AG04449 (cell line): Measurements from ENCODE around the gene SETD1B.
"Not testable (repeated sequence)": the region's sequence is repeated elsewhere in the genome, so short reads cannot be mapped to it uniquely, and the experiment has no call there.

Source experiments
- CTCF ChIA-PET: fragments of 350-600 bp; formaldehyde crosslinking; extraction: SDS; loops from one replicate; lab custom pipeline; 2021; ENCODE audit warnings: antibody characterized with exemption; lab: Yijun Ruan, JAX
- POLR2A ChIA-PET: fragments of 400-600, 350-600 bp; formaldehyde crosslinking; extraction: SDS; loops from one replicate; lab custom pipeline; 2020; ENCODE audit warnings: antibody characterized with exemption, inconsistent platforms; lab: Yijun Ruan, JAX
- DNase-seq: peaks from one replicate; pipeline ENCODE4 v3.0.0-alpha.2; 2010; ENCODE audit warnings: low read depth, low spot score
- H3K4me3 ChIP-seq: 2 replicates; pipeline ENCODE4 v1.5.1; 2011; ENCODE audit warnings: low read depth, mild to moderate bottlenecking, control low read depth, low read length
- TF ChIP-seq, protein P1 (sequence below): IDR thresholded peaks from one replicate; pipeline ENCODE4 v1.5.1; 2011; ENCODE audit warnings: mild to moderate bottlenecking, moderate library complexity, low read length, control low read depth, inconsistent platforms; ENCODE audit not compliant: insufficient read depth; ENCODE audit errors: missing control alignments

Gene SETD1B

DNA sequence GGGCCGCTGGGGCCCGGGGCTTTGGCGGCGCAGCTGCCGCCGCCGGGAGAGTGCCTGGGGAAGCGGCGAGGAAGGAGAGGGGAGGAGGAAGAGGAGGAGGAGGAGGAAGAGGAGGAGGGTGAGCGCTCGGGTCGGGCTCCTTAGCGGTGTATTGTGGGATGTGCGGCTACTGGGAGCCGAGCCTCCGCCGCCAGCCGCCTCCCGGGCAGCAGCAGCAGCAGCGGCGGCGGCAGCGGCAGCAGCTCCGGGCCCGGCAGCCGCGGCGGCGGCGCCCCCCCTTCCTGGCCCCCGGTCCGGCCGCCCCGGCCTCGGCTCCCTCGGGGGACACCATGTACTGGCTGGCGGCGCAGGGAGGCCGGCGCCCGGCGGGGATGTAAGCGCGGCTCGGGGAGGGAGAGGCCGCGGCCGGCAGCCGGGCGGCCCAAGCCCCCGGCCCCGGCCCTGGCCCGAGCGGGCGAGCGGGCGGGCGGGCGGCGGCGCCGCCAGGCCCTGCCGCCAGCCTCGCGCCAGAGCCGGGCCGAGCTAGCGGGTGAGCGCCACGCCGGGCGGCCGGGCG, at the start of gene SETD1B:
TSS of gene SETD1B (plus strand) at position 149 of the 556 bp plus-strand sequence. CDS start 729 bp downstream, outside the sequence.
- TF ChIP-seq, protein P1, sequence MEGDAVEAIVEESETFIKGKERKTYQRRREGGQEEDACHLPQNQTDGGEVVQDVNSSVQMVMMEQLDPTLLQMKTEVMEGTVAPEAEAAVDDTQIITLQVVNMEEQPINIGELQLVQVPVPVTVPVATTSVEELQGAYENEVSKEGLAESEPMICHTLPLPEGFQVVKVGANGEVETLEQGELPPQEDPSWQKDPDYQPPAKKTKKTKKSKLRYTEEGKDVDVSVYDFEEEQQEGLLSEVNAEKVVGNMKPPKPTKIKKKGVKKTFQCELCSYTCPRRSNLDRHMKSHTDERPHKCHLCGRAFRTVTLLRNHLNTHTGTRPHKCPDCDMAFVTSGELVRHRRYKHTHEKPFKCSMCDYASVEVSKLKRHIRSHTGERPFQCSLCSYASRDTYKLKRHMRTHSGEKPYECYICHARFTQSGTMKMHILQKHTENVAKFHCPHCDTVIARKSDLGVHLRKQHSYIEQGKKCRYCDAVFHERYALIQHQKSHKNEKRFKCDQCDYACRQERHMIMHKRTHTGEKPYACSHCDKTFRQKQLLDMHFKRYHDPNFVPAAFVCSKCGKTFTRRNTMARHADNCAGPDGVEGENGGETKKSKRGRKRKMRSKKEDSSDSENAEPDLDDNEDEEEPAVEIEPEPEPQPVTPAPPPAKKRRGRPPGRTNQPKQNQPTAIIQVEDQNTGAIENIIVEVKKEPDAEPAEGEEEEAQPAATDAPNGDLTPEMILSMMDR = no peak
- POLR2A ChIA-PET = interaction anchor here (0.6 to 3.0 kb wide), 3 partner anchors 10 to 274 kb away, joined by 3 to 17 read pairs (median 3); partner anchors contain the start of gene RHOF
- no peak for DNase-seq

DNA sequence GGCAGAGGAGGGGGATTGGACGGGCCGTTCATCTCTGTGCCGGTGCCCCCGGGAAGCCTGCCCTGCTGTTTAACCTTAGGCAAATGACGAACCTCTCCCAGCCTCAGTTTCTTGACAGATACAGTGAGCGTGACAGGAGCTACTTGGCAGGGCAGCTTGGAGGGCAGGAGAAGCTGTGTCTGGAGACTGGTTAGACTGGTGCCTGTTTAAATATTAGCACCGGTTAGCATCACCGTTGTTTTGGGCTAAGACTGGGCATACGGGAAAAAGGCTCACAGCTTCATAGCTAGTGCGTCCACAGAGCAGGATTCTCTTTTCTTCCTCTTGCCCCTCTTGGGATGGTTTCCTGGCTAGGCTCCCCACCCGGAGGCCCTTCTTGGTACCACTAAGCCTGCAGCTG, 49.0 kb upstream of the SETD1B start:
- no peak for DNase-seq
- TF ChIP-seq, protein P1 = no peak
- CTCF ChIA-PET = no interaction called here
- POLR2A ChIA-PET = no interaction called here
- H3K4me3 ChIP-seq = no peak overlapping the region

More for the DNA sequence above, at the start of gene SETD1B:
- CTCF ChIA-PET = interaction anchor here (31.1 kb wide), 1 partner anchor 17 kb away, joined by 1100 read pairs; the partner anchor contains the start of gene RHOF
- peak within 1 kb of the TSS; percentile 69 for H3K4me3 ChIP-seq

DNA sequence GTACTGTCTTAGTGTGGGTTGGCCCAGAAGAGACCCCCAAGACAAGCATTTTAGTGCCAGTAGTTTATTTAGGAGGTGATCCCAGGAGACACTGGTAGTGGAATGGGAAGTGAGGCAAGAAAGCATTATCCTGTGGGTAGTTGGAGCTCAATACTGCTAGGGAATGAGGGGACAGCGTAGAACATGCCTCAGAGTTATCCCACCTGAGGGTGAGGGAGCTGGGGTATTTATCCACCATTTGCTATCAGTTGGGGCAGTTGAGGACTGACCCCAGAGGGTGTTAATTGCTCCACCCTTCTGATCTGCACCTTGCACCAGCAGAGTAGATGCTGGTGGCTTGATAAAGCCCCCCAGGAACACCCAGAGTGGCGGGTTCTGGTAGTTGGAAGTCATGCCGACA, 48.2 kb upstream of the SETD1B start:
- ChIA-PET POLR2A (no interaction called here), CTCF (interaction anchor here (1.4 kb wide), 1 partner anchor 18 kb away, joined by 4 read pairs; no protein-coding TSS in a partner anchor)
- TF ChIP-seq, protein P1 = no peak

DNA sequence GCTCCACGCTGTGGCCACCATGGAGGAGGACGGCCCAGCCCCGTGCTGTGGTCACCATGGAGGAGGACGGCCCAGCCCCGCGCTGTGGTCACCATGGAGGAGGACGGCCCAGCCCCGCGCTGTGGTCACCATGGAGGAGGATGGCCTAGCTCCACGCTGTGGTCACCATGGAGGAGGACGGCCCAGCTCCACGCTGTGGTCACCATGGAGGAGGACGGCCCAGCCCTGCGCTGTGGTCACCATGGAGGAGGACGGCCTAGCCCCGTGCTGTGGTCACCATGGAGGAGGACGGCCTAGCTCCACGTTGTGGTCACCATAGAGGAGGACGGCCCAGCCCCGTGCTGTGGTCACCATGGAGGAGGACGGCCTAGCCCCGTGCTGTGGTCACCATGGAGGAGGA, 45.3 kb upstream of the SETD1B start:
- H3K4me3 ChIP-seq, CTCF ChIA-PET, DNase-seq, POLR2A ChIA-PET: not testable (repeated sequence)

More for the DNA sequence above, 48.2 kb upstream of the SETD1B start:
- H3K4me3 ChIP-seq = no peak overlapping the region
- no peak for DNase-seq

DNA sequence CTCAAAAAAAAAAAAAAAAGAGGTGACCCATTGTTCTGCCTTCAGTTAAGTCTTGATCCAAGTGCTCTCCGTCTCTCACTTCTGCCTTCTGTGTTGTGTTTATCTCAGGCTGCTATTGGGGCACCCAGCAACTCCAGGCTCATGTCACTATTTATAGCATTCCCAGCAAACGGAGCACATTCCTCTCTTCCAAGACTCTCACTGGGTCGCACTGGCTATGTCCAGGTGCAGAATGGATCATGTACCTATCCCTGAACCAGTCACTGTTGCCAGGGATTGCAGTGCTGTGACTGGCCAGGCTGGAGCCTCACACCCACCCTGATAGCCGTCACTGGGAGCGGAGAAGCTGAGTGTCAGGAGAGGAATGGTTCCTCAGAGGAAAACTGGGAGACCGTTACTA, 41.5 kb upstream of the SETD1B start:
- CTCF ChIA-PET = interaction anchor here (3.7 kb wide), 1 partner anchor 11 kb away, joined by 21 read pairs; no protein-coding TSS in a partner anchor
- POLR2A ChIA-PET = no interaction called here
- no peak for DNase-seq
- no peak overlapping the region for H3K4me3 ChIP-seq
- TF ChIP-seq, protein P1 = no peak

DNA sequence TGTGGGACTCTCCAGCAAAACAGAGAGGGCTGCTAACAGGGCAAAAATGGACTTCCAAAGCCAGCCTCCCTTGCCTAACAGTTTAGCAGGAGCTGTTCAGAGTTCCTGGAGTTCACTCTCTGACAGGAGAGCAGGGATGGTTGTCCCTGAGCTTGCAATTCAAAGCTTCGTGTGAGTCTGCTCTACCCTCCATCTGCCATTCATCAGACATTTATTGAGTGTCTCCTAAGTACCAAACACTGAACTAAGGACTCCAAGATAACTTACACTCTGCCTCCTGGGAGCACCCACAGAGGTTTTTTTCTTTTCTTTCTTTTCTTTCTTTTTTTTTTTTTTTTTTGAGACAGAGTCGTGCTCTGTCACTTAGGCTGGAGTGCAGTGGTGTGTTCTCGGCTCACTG, 39.0 kb upstream of the SETD1B start:
- ChIA-PET CTCF (interaction anchor here (2.1 to 5.0 kb wide), 5 partner anchors 8 to 212 kb away, joined by 6 to 34 read pairs (median 21); partner anchors contain the start of gene RHOF), POLR2A (interaction anchor here (0.6 kb wide), 1 partner anchor 69 kb away, joined by 3 read pairs; no protein-coding TSS in a partner anchor)
- TF ChIP-seq, protein P1 = no peak
- DNase-seq = no peak
- H3K4me3 ChIP-seq = no peak overlapping the region
